HG03460 (cell line): ENCODE measurements around the gene CCDC150.
"Not testable (repeated sequence)": the region's sequence is repeated elsewhere in the genome, so short reads cannot be mapped to it uniquely, and the experiment has no call there.

Experiments used
- ATAC-seq: cut with Tn5 transposase; IDR thresholded peaks from one replicate; pipeline ENCODE4 v1.9.1; 2021; ENCODE audit not compliant: unreplicated experiment

The CCDC150 gene

DNA sequence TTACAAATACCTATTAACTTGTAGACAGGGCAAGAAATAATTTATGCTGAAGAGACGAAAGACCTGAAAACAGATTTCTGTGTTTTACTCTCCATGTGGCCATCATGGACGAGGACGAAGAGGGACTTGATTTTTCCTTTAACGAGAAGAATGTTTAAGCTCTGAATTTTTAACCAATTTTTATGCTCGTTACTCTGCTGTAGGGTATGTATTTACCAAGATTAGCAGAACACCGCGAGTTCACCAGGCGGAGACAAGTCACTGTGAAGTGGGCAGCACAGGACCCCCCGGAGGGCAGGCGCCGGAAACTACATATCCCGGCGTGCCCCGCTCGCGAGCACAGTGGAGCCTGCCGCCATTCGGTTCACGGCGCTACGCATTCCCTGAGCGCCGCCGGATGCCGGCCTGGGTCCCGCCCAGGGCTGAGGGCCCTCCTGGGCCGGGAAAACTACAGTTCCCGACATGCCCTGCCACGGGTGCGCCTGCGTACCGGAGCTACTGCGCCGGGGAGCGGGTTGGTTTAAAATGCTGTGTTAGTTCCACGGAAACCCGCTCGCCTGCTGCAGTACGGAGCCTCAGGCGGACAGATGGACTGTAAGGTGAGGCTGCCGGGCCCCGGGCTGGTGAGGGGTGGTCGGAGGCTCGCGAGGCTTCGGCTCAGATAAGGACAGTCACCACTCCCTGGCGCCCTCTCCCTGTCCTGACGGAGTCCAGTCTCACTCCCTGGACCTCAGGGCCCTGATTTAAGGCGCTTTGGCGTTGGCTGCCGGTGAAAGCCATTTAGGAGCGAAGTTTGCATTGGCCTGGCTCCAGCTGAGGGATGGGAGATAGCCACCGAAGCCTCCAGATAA is at the start of gene CCDC150:
Gene CCDC150 (plus strand): TSS at position 536 of the 851 bp plus-strand sequence. CDS start 52 bp downstream, at position 588.
- peak; percentile 100 for ATAC-seq

DNA sequence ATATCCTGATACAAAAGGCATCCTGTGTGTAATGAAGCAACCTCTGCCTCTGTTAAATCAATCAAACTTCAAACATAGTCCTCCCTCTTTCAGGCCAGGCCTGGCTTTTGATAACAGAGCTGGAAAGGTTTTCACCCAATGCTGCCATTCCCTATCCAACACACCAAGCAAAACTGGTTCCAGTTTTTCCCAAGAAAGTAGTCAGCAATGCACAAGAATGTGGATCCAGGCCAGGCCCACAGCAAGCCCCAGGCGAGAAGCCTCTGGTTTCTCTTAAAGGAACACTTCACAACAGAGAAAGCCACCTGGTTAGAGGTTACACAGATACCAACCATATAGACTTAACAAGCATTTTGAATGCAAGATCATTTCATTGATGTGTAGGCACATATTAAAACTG is 49.2 kb upstream of the CCDC150 start:
- no peak for ATAC-seq

DNA sequence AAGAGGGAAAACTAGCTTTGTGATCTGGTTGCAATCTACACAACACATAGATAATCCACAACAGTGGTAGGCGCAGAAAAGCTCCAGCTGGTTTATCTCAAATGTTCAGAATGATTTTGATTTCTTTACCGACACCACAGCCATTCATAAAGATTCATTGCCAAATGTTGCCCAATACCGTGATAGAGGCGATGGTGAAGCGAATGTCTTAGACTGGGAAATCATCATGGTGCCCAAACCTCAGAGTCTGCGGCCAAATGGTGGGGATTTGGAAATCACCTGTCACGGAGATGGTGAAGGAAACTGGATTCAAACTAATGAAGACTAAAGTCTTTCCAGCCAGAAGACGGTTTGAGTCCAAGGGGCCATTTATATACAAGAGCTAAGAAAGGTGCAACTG is 48.5 kb upstream of the CCDC150 start:
- ATAC-seq = no peak

DNA sequence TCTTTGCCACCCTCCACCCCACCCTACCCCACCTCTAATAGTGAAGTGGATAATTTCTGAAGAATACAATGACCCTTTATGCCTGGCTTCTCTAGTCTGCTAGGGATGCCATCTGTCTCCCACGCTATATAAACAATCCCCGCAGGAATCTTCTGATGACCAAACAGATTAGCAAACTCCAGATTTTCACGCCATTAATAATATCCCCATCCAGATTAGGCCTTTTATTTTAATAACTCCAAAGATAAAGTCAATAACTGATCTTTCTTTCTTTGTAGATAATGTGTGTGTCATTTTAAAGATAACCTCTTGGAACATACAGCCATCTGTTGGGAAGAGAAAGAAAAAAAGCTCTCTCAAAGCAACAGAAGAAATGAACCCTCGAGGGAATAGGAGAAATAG is 47.9 kb upstream of the CCDC150 start:
- no peak for ATAC-seq

DNA sequence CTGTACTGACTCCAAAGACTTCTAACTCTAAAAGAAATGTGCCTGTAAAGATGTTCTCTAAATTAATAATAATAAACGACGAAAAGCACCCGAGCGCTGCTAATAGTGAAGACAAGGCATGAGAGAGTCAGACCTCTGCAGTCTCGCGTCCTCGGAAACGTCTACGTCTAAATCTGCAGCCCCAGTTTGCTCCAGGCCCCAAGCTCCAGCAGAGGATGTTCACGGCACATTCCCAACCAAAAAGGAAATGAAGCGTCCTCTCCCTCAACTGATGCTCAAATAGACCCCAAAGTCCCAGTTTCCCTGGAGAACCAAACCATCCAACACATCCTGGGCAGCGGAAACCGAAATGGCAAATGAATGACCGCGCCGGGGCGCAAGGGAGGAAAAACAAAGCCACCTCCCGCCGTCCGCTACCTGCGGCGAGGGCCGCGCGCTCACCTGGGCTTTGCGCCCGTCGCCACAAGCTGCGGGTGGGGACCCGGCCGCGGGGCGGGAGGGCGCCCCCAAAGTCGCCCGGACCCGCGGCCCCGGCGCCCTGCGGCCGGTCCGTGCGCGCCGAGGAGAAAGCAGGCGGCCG is 47.1 kb upstream of the CCDC150 start:
- ATAC-seq = peak; percentile 40

DNA sequence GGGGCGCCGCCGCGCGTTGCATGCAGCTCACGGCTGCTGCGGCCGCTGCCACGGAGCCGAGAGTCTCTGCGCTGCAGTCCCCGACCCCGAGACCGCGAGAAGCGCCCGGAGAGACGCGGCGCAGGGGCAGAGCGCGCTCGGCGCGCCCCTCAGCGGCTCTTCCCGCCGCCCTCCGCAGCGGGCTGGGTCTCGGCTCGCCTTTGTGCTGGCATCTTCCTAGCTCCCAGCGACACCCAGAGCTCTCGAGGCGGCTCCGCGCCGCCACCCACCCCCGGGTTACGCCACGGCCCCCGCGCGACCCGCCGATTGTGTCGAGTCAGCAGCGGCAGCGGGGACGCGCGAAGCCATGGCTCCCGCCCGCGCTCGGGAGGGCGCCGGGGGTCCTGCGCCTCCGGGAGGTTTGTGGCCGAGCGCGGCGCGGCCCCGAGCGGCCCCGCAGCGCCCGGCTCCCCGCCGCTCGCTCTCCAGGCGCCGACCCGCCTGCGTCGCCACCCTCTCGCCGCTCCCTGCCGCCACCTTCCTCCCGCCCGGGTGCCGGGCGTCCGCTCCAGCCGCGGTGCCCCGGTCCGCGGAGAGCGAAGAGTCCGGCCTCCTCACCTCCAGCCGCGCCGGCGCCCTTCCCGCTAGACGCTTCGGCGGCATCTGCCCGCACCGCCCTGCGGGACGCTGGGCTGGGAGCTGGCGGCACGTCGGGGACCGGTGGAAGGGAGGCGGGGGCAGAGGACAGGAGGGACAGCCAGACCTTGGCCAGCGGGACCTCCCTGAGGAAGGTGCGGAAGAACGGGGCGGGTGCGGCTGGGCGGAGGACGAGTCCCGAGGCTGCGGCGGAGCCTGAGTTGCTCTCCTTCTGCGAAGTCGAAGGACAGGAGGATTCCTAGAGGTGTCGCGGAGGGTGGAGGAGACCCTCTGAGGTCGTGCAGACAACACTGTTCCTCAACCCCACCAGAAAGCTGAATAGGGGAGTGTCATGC is 46.3 kb upstream of the CCDC150 start, which contains the start of gene HECW2:
Gene HECW2 (minus strand): TSS at position 644 of the 971 bp plus-strand sequence.
- peak; percentile 46 for ATAC-seq

DNA sequence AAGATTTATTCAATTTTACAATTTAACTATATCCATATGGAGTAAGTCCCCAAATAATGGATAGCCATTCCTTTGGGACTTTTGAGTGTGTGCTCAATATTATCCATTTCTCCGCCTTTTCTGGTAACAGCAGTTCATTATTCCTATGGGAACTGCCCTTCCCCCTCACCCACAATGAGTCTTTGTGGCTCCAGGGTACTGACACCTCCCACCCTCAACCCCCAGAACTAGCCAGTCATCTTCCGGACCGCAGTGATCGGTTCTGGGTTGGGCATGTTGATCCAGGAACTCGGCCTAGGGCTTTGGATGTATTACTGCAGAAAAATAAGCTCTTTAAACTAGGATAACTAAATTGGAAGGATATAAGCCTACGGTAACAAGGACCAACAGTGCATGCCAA is 45.4 kb upstream of the CCDC150 start:
- ATAC-seq = no peak

DNA sequence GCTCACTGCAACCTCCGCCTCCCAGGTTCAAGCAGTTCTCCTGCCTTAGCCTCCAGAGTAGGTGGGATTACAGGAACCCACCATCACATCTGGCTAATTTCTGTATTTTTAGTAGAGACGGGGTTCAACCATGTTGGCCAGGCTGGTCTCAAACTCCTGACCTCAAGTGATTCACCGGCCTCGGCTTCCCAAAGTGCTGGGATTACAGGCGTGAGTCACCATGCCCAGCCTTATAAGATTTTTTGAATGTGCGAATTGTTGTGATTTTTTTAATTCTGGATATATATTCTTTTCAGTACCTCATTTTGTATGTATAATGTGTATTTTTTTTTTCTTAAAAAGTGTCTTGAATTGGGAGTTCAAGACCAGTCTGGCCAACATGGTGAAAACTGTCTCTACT is 42.0 kb upstream of the CCDC150 start:
- no peak for ATAC-seq

DNA sequence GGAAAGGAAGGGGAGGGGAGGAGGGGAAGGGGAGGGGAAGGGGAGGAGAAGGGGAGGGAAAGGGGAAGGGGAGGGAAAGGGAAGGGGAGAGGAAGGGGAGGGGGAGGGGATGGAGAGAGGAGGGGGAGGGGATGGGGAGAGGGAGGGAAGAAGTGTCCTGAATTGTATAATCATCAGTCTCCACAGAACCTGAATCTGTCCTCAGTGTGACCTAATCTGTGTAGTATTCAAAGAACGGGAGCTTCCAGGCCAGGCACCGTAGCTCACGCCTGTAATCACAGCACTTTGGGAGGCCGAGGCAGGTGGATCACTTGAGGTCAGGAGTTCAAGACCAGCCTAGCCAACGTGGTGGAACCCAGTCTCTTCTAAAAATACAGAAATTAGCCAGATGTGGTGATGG is 41.1 kb upstream of the CCDC150 start:
- ATAC-seq = no peak

DNA sequence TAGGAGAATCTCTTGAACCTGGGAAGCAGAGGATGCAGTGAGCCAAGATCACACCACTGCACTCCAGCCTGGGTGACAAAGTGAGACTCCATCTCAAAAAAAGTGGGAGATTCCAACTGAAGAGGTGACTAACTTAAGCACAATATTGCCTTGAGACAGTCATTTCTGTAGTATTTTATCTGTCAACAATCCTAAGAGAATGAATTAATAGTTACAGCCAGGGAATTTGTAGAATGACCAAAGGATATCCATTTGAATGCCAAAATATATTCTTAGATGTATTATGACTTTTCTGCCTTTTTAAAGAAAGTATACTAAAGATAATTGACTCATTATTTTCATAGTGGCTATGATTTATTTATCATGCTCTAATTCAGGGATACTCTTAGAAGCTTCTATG is 40.7 kb upstream of the CCDC150 start:
- no peak for ATAC-seq

DNA sequence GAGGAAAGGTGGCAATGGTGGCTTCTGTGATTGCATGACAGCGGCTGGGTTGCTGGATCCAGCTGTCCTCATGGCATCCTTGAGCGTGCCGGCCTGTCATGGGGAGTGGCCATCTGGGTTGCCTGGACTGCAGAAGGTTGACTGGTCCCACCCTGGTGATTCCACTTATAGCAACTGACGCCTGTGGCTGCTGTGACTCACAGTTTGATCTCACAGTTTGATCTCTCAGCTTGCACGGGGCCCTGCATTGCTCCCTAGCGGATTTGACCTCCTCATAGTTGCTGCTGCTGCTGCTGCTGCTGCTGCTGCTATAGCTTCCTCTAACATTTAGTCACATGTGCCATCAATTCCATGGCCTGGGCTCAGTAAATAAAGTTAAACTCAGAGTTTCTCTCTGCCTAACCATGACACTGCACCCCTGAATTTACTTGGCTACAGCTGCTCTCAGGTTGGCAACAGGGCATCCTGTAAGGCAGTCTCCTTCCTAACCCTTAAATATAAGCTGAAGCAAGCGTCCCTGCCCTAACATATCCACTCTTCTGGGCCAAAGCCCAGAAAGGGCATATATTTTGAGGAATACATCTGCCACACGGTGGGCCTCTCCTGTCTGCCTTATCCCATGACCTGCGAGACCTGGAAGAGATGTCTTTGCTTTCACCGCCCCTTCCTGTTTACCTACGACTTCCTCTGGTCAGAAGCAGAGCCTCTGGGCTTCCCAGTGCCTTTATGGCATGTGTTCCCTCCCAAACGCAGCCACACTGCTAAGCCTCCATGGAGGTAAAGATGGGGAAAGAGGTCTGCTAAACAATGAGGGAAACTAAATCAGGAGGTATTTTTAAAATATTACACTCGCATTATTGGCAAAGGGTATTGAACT is 37.8 kb upstream of the CCDC150 start:
- no peak for ATAC-seq

DNA sequence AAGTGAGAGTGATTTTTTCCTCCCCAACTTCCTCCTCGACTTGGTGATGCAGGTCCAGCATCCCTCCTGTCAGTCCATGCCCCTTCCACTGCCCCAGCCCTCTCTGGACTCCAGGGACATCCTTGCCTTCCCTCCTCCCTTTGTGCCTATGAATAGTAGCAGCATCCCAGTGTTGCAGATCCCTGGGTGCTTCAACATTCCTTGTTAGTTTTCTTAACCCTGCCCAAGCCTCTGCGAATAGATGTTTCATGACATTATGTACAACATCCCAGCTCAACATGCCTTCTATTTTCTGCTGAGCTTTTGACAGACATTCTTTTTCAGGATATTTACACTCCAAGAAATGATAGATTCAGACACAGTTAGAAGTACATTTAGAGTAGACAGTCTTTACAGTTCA is 35.3 kb upstream of the CCDC150 start:
- ATAC-seq = no peak

DNA sequence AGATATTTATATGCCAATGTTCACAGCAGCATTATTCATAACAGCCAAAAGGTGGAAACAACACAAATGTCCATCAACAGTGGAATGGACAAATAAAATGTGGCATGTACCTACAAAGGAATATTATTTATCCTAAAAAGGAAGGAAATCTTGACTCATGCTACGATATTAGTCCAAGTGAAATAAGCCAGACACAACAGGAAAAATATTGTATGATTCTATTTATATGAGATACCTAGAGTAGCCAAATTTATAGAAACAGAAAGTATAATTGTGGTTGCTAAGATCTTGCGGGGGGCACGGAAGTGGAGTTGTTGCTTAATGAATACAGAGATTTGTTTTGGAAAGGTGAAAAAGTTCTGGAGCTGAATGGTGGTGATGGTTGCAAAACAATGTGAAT is 33.0 kb upstream of the CCDC150 start:
- ATAC-seq = no peak

DNA sequence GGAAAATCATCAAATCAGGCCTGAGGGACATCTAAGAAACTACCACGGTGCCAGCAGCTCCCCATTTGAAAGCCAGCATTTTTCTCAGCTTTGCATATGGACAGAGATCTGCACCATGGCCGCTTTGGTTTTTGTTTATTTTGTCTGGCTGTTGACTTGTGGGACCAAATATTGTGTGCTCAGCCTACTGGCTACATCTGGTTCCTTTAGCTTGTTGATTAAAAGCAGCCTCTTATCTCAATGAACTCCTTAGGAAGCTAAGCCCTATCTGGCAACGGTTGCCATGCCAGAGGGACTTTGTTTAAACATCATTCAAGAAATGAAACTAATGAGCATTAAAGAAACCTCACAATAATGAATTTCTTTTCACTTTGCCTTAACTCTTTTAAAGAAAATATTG is 32.4 kb upstream of the CCDC150 start:
- ATAC-seq = no peak

DNA sequence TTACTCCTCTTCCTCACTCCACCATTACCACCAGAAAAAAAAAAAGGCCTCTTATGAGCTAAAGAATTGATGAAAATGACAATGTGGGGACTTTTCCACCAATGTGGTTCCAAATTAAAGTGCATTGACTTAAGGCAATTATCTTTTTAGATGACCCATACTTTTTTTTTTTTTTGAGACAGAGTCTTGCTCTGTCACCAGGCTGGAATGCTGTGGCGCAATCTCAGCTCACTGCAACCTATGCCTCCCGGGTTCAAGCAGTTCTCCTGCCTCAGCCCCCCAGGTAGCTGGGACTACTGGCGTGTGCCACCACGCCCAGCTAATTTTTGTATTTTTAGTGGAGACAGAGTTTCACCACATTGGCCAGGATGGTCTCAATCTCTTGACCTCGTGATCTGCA is 31.6 kb upstream of the CCDC150 start:
- ATAC-seq = not testable (repeated sequence)

DNA sequence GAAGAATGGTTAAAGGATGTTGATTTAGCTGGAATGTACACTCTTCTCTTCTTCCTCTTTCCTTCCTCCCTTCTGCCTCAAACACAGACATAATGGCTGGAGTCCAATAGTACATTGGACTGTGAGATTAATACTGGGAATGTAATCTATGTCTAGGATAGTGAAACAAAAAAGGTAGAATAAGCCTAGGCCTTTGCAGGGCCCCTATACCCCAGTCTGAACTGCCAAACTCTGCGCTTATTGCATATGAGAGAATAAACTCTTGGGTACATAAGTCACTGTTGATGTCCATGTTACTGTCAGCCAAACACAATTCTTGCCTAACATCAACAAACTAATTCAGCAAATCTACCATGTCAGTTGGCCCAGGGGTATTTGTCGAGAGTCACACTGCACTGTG is 29.7 kb upstream of the CCDC150 start:
- no peak for ATAC-seq

DNA sequence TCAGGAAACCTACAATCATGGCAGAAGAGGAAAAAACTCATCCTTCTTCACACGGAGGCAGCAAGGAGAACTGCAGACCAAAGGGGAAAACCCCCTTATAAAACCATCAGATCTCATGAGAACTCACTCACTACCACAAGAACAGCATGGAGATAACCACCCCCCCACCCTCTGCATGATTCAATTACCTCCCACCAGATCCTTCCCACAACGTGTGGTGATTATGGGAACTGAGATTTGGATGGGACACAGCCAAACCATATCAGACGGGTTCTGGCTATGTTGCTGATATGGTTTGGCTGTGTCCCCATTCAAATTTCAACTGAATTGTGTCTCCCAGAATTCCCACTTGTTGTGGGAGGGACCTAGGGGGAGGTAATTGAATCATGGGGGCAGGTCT is 28.7 kb upstream of the CCDC150 start:
- no peak for ATAC-seq

DNA sequence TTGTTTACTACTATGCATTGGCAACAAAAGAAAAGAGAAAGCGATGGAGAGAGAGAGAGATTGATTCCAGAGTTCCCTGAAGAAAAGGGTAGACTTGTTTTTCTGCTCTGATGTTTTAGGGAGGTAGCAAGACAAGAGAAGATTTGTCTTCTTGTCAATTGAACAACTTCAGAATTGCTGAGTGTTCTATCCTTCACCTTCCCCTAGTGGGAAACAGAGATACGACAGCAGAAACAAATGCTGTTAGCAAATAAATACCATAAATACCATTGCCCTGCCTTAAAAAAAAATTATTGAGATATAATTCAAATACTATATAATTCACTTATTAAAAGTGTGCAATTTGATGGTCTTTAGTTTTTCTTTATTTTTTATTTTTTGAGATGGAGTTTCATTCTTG is 26.2 kb upstream of the CCDC150 start:
- ATAC-seq = no peak

DNA sequence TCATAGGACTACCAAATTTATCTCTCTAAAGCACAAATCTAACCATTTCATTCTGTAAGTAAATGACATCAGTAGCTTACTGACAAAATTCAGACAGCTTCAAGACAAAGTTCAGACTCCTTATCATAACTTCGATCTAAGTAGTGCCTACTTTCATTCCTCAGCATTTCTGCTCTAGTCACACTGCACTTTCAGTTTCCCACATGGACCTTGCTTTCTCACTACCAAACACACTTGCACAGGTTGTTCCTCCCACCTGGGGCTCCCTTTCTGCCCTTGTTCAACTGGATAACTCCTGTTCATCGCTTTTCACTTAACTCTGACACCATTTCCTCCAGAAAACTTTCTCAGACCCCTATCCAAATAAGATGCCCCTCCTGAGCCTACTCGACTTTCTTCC is 22.1 kb upstream of the CCDC150 start:
- no peak for ATAC-seq

DNA sequence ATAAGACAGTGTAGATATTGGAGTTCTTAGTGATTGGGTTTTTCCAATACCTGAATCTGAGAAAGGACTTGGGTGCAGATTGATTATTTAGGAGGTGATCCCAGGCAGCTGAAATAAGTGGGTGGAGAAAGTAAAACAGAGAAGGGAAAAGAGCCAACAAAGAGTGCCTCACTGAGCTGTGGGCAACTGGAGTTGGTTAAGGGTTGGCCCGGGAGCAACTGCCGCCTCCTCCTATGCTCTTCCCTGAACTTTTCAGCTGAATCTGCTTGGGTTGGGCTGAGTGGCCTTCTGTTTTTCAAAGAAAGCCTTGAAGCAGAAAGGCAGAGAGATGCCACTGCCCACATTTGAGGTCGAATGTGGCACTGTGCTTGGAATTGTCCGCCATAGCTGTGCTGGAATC is 20.9 kb upstream of the CCDC150 start:
- ATAC-seq = no peak
